SK-N-MC (cell line): Measurements from ENCODE around the gene RAC2.

Experiments
- DNase-seq: peaks from one replicate; pipeline ENCODE4 v3.0.0-alpha.2; 2011; ENCODE audit warnings: low read depth, low spot score
- H3K27ac ChIP-seq: fragments of 200-600 bp; sonication (generic); 2 replicates; pipeline ENCODE4 v1.5.1; 2016; ENCODE audit warnings: mixed run types
- H3K36me3 ChIP-seq: fragments of 200-600 bp; sonication (generic); 2 replicates; pipeline ENCODE4 v1.6.1; 2017; ENCODE audit warnings: antibody characterized with exemption, low read length, mixed read lengths; ENCODE audit not compliant: insufficient read depth
- H3K4me3 ChIP-seq: fragments of 200-600 bp; sonication (generic); 2 replicates; pipeline ENCODE4 v1.5.1; 2016
- H3K9ac ChIP-seq: fragments of 200-600 bp; sonication (generic); 2 replicates; pipeline ENCODE4 v1.8.0; 2017; ENCODE audit warnings: mixed run types, mixed read lengths; ENCODE audit not compliant: insufficient read length
- H3K9me3 ChIP-seq: fragments of 200-600 bp; sonication (generic); 2 replicates; pipeline ENCODE4 v1.6.1; 2017; ENCODE audit warnings: low read depth, mild to moderate bottlenecking, antibody characterized with exemption, low read length, moderate library complexity, mixed read lengths
- EZH2 ChIP-seq: fragments of 200-600 bp; sonication (generic); IDR thresholded peaks from one replicate; pipeline ENCODE4 v1.6.1; 2017; ENCODE audit warnings: antibody characterized with exemption
- FOXP2 ChIP-seq: optimal IDR thresholded peaks from 2 replicates; pipeline ENCODE3; 2011; ENCODE audit warnings: mild to moderate bottlenecking, moderate library complexity; ENCODE audit not compliant: insufficient read depth; ENCODE audit errors: extremely low read length, control extremely low read depth
- POLR2AphosphoS5 ChIP-seq: IDR thresholded peaks from 2 replicates; pipeline ENCODE4 v1.6.1; 2012; ENCODE audit warnings: mild to moderate bottlenecking, low read depth, low read length, borderline replicate concordance

Gene RAC2

GRCh38 chr22:37193629-37194191, 50.4 kb downstream of the RAC2 start:
- Histone ChIP-seq H3K36me3 (no peaks in the 10 kb centered on the region), H3K9me3 (no peaks in the 10 kb centered on the region), H3K9ac (no peak overlapping the region), H3K4me3 (no peak overlapping the region), H3K27ac (no peak overlapping the region)
- TF ChIP-seq FOXP2 (no peak), EZH2 (no peak), POLR2AphosphoS5 (no peak)
- no peak for DNase-seq

DNA sequence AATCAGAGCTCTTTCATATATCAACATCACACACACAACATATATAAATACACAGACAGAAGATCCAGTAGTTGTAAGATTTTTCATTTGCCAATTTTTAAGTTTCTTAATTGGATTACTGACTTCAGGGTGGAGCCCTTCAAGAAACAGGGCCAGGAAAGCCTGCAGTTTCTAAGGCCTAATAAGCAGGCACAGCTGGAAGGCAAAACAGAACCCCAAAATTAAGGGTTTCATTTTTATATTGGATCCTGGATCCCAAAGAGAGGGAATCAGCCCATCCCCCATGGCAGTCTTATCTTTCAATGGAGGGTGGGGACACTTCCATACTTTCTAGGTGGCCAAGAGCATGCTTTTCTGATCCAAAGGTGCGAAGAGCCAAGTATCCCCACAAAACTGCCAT, 51.3 kb downstream of the RAC2 start:
- DNase-seq: no peak
- H3K27ac ChIP-seq: no peak overlapping the region
- H3K4me3 ChIP-seq: no peak overlapping the region
- no peak overlapping the region for H3K9ac ChIP-seq
- H3K9me3 ChIP-seq: no peaks in the 10 kb centered on the region
- TF ChIP-seq FOXP2: no peak
- no peak for TF ChIP-seq POLR2AphosphoS5
- no peak for TF ChIP-seq EZH2
- no peaks in the 10 kb centered on the region for H3K36me3 ChIP-seq

- no peak overlapping the region for H3K27ac ChIP-seq
- no peaks in the 10 kb centered on the region for H3K36me3 ChIP-seq
- H3K9me3 ChIP-seq: no peaks in the 10 kb centered on the region
- H3K4me3 ChIP-seq: no peak overlapping the region
- no peak overlapping the region for H3K9ac ChIP-seq
- DNase-seq: no peak
- TF ChIP-seq FOXP2: no peak
- TF ChIP-seq POLR2AphosphoS5: no peak
- TF ChIP-seq EZH2: no peak
Measured at GRCh38 chr22:37192204-37192603, 51.9 kb downstream of the RAC2 start.

DNA sequence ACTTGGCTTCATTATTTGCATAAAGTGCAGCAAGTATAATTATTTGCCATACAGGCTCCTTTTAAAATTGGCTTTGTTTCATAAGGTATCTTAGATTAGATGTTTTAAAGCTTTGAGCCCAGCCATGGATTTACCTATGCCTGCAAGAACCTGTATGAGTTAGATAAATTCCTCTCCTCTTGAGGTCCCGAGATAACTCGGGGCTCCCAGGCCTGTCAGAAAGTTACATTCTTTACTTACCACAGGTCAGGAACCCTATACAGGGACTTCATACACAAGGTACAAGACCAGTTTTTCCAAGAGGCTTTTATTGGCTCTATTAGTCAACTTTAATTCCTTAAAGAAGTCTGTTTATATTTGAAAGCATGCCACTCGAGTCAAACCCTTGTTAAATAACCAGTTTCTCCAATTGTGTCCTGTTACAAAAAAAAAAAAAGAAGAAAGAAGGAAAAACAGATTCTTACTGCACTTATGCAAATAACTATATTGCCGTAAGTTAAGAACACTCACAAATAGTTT, 53.7 kb downstream of the RAC2 start:
- Histone ChIP-seq H3K9me3 (no peaks in the 10 kb centered on the region), H3K27ac (no peak overlapping the region), H3K4me3 (no peak overlapping the region), H3K36me3 (no peaks in the 10 kb centered on the region), H3K9ac (no peak overlapping the region)
- DNase-seq: no peak
- no peak for TF ChIP-seq EZH2
- TF ChIP-seq FOXP2: no peak
- no peak for TF ChIP-seq POLR2AphosphoS5

GRCh38 chr22:37188901-37189466, 55.1 kb downstream of the RAC2 start:
- peak overlapping the region; percentile 52 for H3K4me3 ChIP-seq
- DNase-seq: no peak
- no peaks in the 10 kb centered on the region for H3K36me3 ChIP-seq
- H3K27ac ChIP-seq: no peak overlapping the region
- no peaks in the 10 kb centered on the region for H3K9me3 ChIP-seq
- no peak for TF ChIP-seq POLR2AphosphoS5
- TF ChIP-seq EZH2: no peak
- TF ChIP-seq FOXP2: no peak
- H3K9ac ChIP-seq: peak overlapping the region; percentile 7

GRCh38 chr22:37187891-37188761, 55.9 kb downstream of the RAC2 start, which contains the start of gene C1QTNF6:
Gene C1QTNF6 (minus strand): TSS chr22:37188247. CDS start chr22:37188213, 34 bp downstream.
- peak within 1 kb of the TSS; percentile 16; the same call in 1 of the 2 replicates for H3K27ac ChIP-seq
- DNase-seq: no peak

DNA sequence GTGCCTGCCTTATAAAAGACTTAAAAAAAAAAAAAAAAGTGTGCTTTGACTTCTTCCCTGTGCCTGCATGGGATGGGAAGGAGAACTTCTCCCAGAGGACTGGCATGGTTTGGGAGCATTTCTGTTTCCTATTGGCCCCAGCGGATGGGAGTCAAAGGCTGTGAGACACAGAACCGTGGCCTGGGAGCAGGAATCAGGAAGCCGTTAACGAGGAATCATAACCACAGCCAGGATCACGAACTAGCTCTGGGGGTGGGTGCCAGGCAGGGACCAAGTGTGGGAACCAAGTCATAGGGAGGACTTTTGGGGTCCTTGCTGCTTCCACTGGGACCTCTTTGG, 56.5 kb downstream of the RAC2 start:
- peak overlapping the region; percentile 34; the same call in 1 of the 2 replicates for H3K4me3 ChIP-seq
- DNase-seq: no peak
- no peak overlapping the region for H3K9ac ChIP-seq
- H3K36me3 ChIP-seq: no peaks in the 10 kb centered on the region
- no peak for TF ChIP-seq FOXP2
- no peak for TF ChIP-seq POLR2AphosphoS5
- no peak for TF ChIP-seq EZH2
- H3K9me3 ChIP-seq: no peaks in the 10 kb centered on the region
- 0 out of 2 replicates have a peak overlapping the region, but pooled peaks have one; percentile 16 for H3K27ac ChIP-seq

More at GRCh38 chr22:37187891-37188761, 55.9 kb downstream of the RAC2 start, which contains the start of gene C1QTNF6:
- Histone ChIP-seq H3K9me3 (no peaks in the 10 kb centered on the region), H3K9ac (peak within 1 kb of the TSS; percentile 7), H3K4me3 (peak within 1 kb of the TSS; percentile 52), H3K36me3 (no peaks in the 10 kb centered on the region)
- TF ChIP-seq FOXP2: no peak
- TF ChIP-seq EZH2: no peak
- TF ChIP-seq POLR2AphosphoS5: no peak

DNA sequence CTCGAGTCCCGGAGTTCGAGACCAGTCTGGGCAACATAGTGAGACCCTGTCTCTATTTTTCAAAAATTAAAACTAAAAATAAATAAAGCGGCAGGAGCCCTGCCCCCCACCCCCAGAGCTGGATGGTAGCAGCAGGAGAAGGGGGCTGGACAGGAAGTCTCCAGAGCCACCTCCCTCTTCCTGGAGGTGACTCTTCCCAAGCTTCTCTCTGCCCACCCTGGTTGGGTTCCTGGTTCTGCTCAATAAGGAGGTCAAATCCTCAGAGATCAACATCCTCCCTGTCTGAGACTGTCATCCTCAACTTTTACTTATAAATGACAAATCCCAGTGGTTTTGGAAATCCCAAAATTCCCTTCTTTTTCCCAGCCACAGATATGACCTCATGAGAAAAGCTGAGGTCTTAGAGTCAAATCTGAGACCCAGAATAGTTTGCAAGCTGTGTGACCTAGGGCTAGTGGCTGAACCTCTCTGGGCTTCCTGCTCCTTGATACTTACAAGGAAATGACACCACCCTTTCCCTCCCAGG, 57.0 kb downstream of the RAC2 start:
- H3K9ac ChIP-seq: no peak overlapping the region
- no peak overlapping the region for H3K4me3 ChIP-seq
- TF ChIP-seq EZH2 (no peak), FOXP2 (no peak), POLR2AphosphoS5 (no peak)
- DNase-seq: no peak
- no peak overlapping the region for H3K27ac ChIP-seq
- H3K36me3 ChIP-seq: no peaks in the 10 kb centered on the region
- no peaks in the 10 kb centered on the region for H3K9me3 ChIP-seq
